CD4-positive, alpha-beta T cell treated with Interleukin-10 for 1 hour (primary cell): ENCODE data around the gene AURKA.

ENCODE experiments used
- DNase-seq: peaks from one replicate; pipeline ENCODE4 v3.0.0-alpha.2; 2020

Gene AURKA

DNA sequence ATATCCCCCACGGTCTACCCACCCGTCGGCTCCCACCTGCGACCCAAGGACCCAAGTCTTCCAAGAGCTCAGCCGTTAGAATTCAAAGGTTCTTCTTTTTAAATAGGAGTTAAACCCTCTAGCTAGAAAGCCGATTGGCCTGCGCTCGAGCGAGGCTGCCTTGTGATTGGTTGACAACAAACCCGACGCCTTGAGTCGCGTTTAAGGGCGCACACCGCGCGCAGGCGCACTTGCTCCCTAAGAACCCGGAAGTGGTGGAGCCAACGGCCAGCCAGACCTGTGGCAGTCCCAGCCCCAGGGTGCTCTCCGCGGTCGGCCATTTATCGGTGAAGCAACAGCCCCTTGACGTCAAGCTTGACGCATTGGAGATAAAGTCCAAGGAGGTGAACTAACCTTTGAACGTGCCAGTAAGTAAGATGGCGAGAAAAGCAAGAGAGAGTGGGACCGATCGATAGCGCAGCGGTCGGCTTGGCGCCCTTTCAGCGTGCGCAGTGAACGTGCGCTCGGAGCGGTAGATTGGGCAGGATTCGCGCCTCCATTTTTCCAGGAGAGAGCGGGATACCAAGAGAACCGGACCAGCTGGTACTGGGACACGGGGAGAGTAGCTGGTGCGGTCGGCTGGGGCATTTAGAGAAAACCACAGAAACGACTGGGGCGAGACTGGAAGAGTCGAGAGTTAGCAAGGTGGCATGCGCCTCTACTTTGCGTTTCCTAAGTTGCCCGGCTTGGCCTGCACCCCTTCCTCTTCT is at the start of gene AURKA, which contains the start of gene CSTF1:
TSS of gene AURKA (minus strand) at position 84 of the 749 bp plus-strand sequence. CDS start 4,018 bp downstream, outside the sequence.
TSS of gene CSTF1 (plus strand) at position 514 of the 749 bp plus-strand sequence. CDS start 2,908 bp downstream, outside the sequence.
- DNase-seq: peak; percentile 100

GRCh38 chr20:56440346-56441007 is 48.5 kb upstream of the AURKA start:
- peak; percentile 73 for DNase-seq

DNA sequence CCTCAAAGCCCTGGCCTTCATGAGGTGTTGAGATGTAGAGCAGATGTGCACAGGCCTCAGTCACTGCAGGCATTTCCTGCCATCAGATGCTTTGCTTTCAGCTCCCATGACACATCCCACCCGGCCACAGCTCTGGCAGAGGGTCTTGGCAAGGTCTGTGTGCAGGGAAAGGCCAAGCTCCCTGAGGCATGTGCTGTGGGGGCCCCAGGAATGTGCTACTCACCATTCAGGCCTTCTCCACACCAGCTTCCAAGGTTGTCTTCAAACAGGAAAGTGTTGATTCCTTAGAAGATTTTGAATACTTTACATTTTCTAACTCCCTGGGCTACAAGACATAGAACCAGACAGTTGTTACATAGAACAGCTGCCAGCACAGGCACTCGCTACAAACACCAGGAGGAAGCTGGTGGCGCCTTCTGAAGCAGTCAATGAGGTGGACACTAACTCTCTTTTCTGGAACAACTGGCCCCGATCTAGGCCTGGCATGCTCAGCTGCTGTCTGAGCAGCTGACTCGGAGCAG is 47.8 kb upstream of the AURKA start:
- DNase-seq: no peak

GRCh38 chr20:56438284-56438683 is 46.3 kb upstream of the AURKA start:
- no peak for DNase-seq

- no peak for DNase-seq
Observed at GRCh38 chr20:56437196-56437960, 45.4 kb upstream of the AURKA start.

GRCh38 chr20:56433880-56434255 is 41.9 kb upstream of the AURKA start:
- DNase-seq: no peak

DNA sequence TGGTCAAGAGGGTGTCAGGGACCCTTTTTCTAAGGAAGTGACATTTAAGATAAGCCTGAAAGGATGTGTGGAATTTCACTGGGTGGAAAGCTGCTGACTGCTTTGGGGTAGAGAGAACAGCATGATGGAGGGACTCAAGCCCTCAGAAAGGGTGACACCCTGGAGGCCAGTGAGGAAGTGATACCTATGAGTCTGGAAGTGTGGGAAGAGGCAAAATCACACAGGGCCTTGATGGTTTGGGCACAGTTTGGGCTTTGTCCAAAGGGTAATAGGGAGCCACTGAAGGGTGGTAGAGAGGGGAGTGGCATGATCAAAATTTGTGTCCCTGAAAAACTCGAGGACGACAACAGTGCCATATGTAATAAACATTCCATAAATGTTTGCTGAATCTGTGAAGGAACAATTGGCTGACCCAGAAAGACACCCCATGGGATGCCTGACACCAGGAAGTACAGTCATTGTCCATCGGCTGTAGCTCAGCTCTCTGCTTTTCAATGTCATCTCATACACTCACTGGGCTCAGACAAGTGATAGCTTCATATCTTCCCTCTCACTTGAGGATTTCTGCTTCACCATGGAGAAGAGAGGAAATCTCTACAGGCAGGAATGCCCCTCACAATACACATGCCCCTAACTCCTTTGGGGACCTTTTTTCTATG is 41.3 kb upstream of the AURKA start:
- DNase-seq: no peak

GRCh38 chr20:56431471-56431870 is 39.5 kb upstream of the AURKA start:
- DNase-seq: no peak

DNA sequence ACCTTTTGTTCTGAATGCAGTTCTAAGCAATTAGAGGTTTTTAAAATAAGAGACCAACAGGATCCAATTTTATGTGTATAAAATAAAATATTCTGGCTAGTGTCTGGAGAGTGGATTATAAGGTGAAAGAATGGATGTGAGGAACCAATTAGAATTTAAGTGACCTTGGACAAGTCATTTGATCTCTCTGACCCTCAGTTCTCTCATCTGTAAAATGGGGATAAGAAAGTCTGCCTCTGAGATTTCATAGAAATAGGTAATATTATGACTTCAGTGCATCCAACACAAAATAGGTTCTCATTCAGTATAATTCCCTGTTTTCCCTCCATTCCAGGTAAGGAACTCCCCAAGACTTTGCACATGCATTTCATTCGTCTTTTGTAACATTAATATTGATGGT is 38.9 kb upstream of the AURKA start:
- DNase-seq: no peak

- DNase-seq: no peak
Observed at GRCh38 chr20:56430461-56430860, 38.4 kb upstream of the AURKA start.

- no peak for DNase-seq
Observed at GRCh38 chr20:56429941-56430340, 37.9 kb upstream of the AURKA start.

GRCh38 chr20:56429502-56429901 is 37.5 kb upstream of the AURKA start:
- no peak for DNase-seq

GRCh38 chr20:56428881-56429280 is 36.9 kb upstream of the AURKA start:
- DNase-seq: no peak

DNA sequence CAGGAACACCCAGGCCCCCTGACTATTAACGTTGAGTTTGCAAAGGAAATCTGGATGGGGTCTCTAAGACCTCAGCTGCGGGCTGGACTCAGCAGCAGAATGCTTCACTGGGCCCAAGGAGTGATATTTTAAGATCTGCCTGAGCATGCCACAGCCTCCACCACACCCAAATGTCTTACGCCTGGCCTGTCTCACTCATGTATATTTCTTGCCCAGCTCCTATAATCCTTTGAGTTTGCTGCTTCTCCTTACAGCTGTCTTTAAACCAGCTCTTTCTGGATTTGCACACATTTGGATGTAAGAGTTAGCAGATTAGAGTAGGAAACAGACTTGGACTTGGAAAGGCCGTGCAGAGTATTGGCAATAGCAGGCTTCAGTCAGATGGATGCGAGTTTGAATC is 36.4 kb upstream of the AURKA start:
- DNase-seq: no peak

DNA sequence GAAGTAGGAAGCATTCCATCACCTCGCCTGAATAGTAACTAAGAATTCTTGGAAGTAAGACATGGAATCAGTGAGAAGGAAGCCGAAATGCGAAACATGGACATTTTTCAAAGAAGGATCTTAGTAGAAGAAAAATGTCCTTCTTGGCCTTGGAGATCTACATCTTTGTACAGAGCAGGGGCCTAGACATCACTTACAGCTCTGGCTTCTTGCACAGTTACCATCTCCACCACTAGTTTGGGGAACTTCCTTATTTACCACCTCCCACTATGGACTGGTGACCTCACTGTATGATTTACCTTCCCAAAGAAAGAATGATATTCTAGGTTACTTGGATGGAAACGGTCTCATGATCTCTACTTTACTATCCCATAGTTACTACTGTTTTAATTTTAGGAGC is 35.8 kb upstream of the AURKA start:
- DNase-seq: no peak

DNA sequence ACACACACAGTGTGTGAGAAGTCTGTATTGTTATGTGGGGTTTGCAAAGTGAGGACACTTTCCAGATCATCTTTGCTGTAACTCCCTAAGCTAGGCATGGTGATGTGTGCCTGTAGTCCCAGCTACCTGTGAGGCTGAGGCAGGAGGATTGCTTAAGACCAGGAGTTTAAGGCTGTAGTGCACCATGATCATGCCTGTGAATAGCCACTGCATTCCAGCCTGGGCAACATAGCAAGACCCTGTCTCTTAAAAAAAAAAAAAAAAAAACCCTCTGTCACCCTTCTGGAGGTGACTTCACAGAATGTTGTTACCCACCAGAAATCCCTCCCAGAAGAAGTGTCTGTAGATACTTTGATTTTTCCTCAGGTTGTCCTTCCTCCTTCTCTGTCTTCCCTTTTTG is 34.9 kb upstream of the AURKA start:
- DNase-seq: no peak

GRCh38 chr20:56426026-56426425 is 34.0 kb upstream of the AURKA start:
- no peak for DNase-seq

DNA sequence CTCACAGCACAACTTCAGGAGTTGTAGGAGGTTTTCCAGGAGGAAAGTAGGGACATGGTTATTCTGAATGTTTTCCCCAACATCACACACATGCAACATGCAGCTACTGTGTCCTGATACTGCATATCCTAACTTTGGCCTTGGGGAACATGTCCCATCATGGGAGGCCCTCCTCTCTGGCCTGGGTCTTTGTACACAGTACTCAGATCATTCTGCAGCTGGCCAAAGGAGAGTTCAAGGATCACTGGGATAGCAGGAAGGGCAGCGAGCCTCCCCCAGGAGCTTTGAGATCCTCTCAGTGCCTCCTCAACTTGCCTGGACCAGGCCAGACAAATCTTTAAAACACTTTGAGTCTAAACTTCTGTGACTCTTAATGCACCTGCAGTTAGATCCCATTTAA is 32.9 kb upstream of the AURKA start:
- DNase-seq: no peak

GRCh38 chr20:56423886-56424285 is 31.9 kb upstream of the AURKA start:
- DNase-seq: no peak

GRCh38 chr20:56423211-56423610 is 31.2 kb upstream of the AURKA start:
- no peak for DNase-seq

DNA sequence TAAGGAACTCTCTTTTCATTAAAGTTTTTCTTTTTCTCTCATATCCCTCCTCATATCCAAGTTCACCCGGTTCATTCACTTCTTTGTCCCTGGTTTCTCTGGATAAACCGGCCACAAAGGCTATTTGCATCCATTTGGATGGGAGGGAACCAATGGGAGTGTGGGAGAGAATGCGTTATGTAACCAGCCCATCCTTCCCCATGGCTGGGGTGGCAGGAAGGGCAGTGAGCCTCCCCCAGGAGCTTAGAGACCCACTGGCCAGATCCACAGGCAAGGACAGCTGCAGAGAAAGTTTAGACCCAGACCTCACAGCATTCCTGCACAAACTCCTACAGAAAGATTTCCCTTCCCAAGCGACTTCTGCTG is 30.8 kb upstream of the AURKA start:
- DNase-seq: no peak

DNA sequence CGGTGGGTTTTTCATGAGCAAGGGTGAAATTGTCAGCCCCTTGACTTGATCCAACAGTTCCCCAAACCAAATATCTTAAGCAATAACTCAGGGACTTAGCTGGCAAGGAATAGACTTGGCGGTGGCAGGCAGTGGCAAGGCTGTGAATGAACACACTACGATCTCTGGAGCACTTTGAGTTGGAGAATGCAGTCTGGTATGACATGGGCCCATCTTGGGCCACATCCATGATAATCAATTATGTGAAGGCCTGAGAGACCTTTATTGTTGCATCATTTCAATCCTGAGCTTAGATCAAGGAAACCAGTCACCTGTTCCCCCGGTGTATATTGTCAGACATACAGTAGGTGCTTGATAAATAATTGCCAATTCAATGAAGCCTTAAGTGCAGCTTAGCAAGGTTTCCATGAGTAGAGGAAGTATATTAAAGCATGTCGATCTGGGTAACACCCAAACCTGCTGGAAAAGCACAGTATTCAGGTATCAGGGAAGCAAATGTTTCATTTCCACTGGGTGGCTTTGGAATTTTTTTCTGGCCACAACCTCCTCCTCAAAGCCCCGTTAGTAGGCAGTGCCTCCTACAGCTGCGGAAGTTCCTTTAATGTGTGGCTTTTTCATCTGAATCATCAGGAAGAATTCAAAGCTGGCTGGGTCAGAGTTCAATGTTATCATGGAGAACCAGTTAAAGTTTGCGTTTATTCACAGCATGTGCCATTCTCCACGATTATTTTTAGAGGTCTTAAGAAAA is 30.2 kb upstream of the AURKA start:
- no peak for DNase-seq
